SK-N-SH (cell line): ENCODE results near the gene ACSS2. TPM values are rescaled to one million over a fixed set of nuclear protein-coding genes. Genes with fewer than 3 reads are reported as not detected.

Experiments
- CTCF ChIA-PET: fragments of 300-600, 350-600 bp; formaldehyde crosslinking; extraction: SDS; loops from one replicate; lab custom pipeline; 2021; lab: Yijun Ruan, JAX
- POLR2A ChIA-PET: fragments of 350-600 bp; sonication (Branson Sonifier 250); formaldehyde crosslinking; extraction: SDS; loops from one replicate; lab custom pipeline; 2020; ENCODE audit warnings: antibody characterized with exemption, inconsistent platforms; lab: Yijun Ruan, JAX
- DNase-seq: peaks from one replicate; pipeline ENCODE4 v3.0.0; 2012
- H2AFZ ChIP-seq: fragments of 200-600 bp; sonication (generic); 2 replicates; pipeline ENCODE4 v1.8.1; 2016; ENCODE audit warnings: antibody characterized with exemption, mild to moderate bottlenecking, low read depth
- H3F3A ChIP-seq: fragments of 200-600 bp; sonication (generic); replicated peaks from 2 replicates; pipeline ENCODE3; 2016; ENCODE audit warnings: antibody characterized with exemption, mild to moderate bottlenecking; ENCODE audit not compliant: insufficient read depth
- H3K27ac ChIP-seq, 2 experiments: fragments of 200-500 bp in 1 of 2; fragments of 200-600 bp in 1 of 2; sonication (Bioruptor generic) in 1 of 2; sonication (generic), shearing (Covaris generic) in 1 of 2; 2 replicates each; pipeline versions ENCODE4 v1.5.1 to v1.6.1; 2014 to 2016; ENCODE audit warnings: low read depth in 2 of 2, inconsistent platforms in 1 of 2, low read length in 1 of 2, mild to moderate bottlenecking in 1 of 2, mixed read lengths in 1 of 2
- H3K27me3 ChIP-seq: fragments of 200-600 bp; sonication (generic), shearing (Covaris generic); 2 replicates; pipeline ENCODE4 v1.6.1; 2016; ENCODE audit warnings: mixed run types; ENCODE audit not compliant: insufficient read depth
- H3K36me3 ChIP-seq, 2 experiments: fragments of 200-500 bp in 1 of 2; fragments of 200-600 bp in 1 of 2; sonication (Bioruptor generic) in 1 of 2; sonication (generic) in 1 of 2; replicated peaks in 1 of 2; 2 replicates each; pipeline versions ENCODE3 to v1.5.1; 2014 to 2016; ENCODE audit warnings: low read length in 1 of 2, mild to moderate bottlenecking in 1 of 2; ENCODE audit not compliant: insufficient read depth in 2 of 2, control insufficient read depth in 1 of 2
- H3K4me1 ChIP-seq, 2 experiments: fragments of 200-500 bp in 1 of 2; fragments of 200-600 bp in 1 of 2; sonication (Bioruptor generic) in 1 of 2; sonication (generic), shearing (Covaris generic) in 1 of 2; 2 replicates each; pipeline versions ENCODE4 v1.5.1 to v1.6.1; 2014 to 2016; ENCODE audit warnings: low read depth in 1 of 2, low read length in 1 of 2, mixed run types in 1 of 2; ENCODE audit not compliant: insufficient read depth in 2 of 2, control insufficient read depth in 1 of 2
- H3K4me2 ChIP-seq: fragments of 200-600 bp; sonication (generic), shearing (Covaris generic); 2 replicates; pipeline ENCODE4 v1.6.1; 2017; ENCODE audit warnings: mixed run types
- H3K4me3 ChIP-seq, 2 experiments: fragments of 200-500 bp in 1 of 2; fragments of 200-600 bp in 1 of 2; sonication (Bioruptor generic) in 1 of 2; sonication (generic), shearing (Covaris generic) in 1 of 2; 2 replicates each; pipeline versions ENCODE4 v1.5.1 to v1.8.1; 2014 to 2016; ENCODE audit warnings: low read depth in 2 of 2, inconsistent platforms in 1 of 2, low read length in 1 of 2, mild to moderate bottlenecking in 1 of 2, mixed read lengths in 1 of 2, moderate library complexity in 1 of 2
- H3K79me2 ChIP-seq: fragments of 200-600 bp; sonication (generic); 2 replicates; pipeline ENCODE4 v1.8.1; 2017; ENCODE audit warnings: mild to moderate bottlenecking; ENCODE audit not compliant: insufficient read depth
- H3K9ac ChIP-seq: fragments of 200-600 bp; sonication (generic); 2 replicates; pipeline ENCODE4 v1.6.1; 2017; ENCODE audit warnings: mixed run types
- H3K9me2 ChIP-seq: fragments of 200-600 bp; sonication (generic); 2 replicates; pipeline ENCODE4 v1.6.1; 2017; ENCODE audit warnings: mixed run types
- H3K9me3 ChIP-seq: fragments of 200-600 bp; sonication (generic); 2 replicates; pipeline ENCODE4 v1.6.1; 2017; ENCODE audit warnings: mixed run types, mild to moderate bottlenecking, moderate library complexity
- H4K20me1 ChIP-seq: fragments of 200-600 bp; sonication (generic); 2 replicates; pipeline ENCODE4 v1.6.1; 2017; ENCODE audit warnings: mild to moderate bottlenecking, mixed run types; ENCODE audit not compliant: insufficient read depth
- CHD2 ChIP-seq: fragments of 150-350 bp; IDR thresholded peaks from 2 replicates; pipeline ENCODE4 v1.6.1; 2018; ENCODE audit warnings: low read length; ENCODE audit not compliant: partially characterized antibody
- ELF1 ChIP-seq: IDR thresholded peaks from 2 replicates; pipeline ENCODE4 v1.4.0; 2012
- FOSL2 ChIP-seq: IDR thresholded peaks from 2 replicates; pipeline ENCODE4 v1.4.0; 2012; ENCODE audit warnings: low read depth, mild to moderate bottlenecking, moderate library complexity, borderline replicate concordance
- FOXJ3 ChIP-seq: sonication (generic); formaldehyde crosslinking; IDR thresholded peaks from 2 replicates; pipeline ENCODE4 v1.5.1; 2020; ENCODE audit warnings: mild to moderate bottlenecking, missing genetic modification reagents
- JUND ChIP-seq: IDR thresholded peaks from 2 replicates; pipeline ENCODE4 v1.4.0; 2012
- MXI1 ChIP-seq: IDR thresholded peaks from 2 replicates; pipeline ENCODE4 v1.6.1; 2012; ENCODE audit warnings: mild to moderate bottlenecking, low read depth, low read length, improper control_type of control experiment
- NFIC ChIP-seq: IDR thresholded peaks from 2 replicates; pipeline ENCODE4 v1.4.0; 2012; ENCODE audit warnings: borderline replicate concordance
- NRF1 ChIP-seq: IDR thresholded peaks from 2 replicates; pipeline ENCODE4 v1.6.1; 2012; ENCODE audit warnings: low read depth, mild to moderate bottlenecking, low read length
- POLR2AphosphoS5 ChIP-seq: IDR thresholded peaks from 2 replicates; pipeline ENCODE4 v1.6.1; 2012; ENCODE audit warnings: low read depth, low read length
- RAD21 ChIP-seq: IDR thresholded peaks from 2 replicates; pipeline ENCODE4 v1.6.1; 2012; ENCODE audit warnings: mild to moderate bottlenecking, low read length
- SMC3 ChIP-seq: IDR thresholded peaks from 2 replicates; pipeline ENCODE4 v1.6.1; 2012; ENCODE audit warnings: low read depth, low read length, improper control_type of control experiment
- TAF1 ChIP-seq: IDR thresholded peaks from 2 replicates; pipeline ENCODE4 v1.6.1; 2012; ENCODE audit warnings: low read depth, mild to moderate bottlenecking, low read length, moderate library complexity, borderline replicate concordance
- TCF12 ChIP-seq: IDR thresholded peaks from 2 replicates; pipeline ENCODE4 v1.4.0; 2012
- WGBS: methylation state at CpG from one replicate; pipeline ENCODE4 v1.1.6; 2017; ENCODE audit warnings: low lambda C conversion rate; 5-methylcytosine and 5-hydroxymethylcytosine counted together
- polyA plus RNA-seq, 3 experiments: library from polyadenylated mRNA; depleted of rRNA; stranded (reverse); fragments of >200 nt; gene quantifications; 2 replicates each; pipeline ENCODE4 v1.2.3, GENCODE V29; 2012
- TF ChIP-seq, protein P1 (sequence below): IDR thresholded peaks from 2 replicates; pipeline ENCODE4 v1.4.0; 2012; ENCODE audit warnings: low read depth, borderline replicate concordance
- TF ChIP-seq, protein P2 (sequence below): fragments of 200-600 bp; sonication (generic); IDR thresholded peaks from 2 replicates; pipeline ENCODE4 v1.6.1; 2017; ENCODE audit warnings: antibody characterized with exemption, mild to moderate bottlenecking, moderate library complexity
- TF ChIP-seq, protein P3 (sequence below): fragments of 150-350 bp; IDR thresholded peaks from 2 replicates; pipeline ENCODE4 v1.6.1; 2017; ENCODE audit warnings: antibody characterized with exemption, low read length, low read depth, borderline replicate concordance
- TF ChIP-seq, protein P4 (sequence below): IDR thresholded peaks from 2 replicates; pipeline ENCODE4 v1.6.1; 2012; ENCODE audit warnings: mild to moderate bottlenecking, low read depth, low read length, moderate library complexity

ACSS2 gene
- polyA plus RNA-seq, 1 of the 3 experiments (the other 2 are of a cell fraction), result 25.5 TPM

DNA sequence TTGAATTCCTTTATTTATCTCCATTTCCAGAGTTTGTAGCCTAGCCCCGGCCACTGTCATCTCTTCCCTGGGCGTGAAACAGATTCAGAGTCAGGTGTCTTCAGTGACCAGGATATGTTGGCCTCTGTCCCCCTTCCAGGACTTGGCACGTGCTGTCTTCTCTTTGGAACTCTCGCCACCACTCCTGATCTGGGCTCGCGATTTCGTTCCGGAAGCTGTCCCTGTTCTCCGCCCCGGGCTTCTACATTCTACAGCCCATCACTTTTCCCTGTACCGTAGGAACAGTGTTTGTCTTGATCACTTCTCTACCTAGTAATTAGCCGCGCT is 78.5 kb downstream of the ACSS2 start:
- H3F3A ChIP-seq, result no peaks in the 10 kb centered on the region
- CTCF ChIA-PET, result interaction anchor here (1.4 to 4.5 kb wide), 3 partner anchors 74 to 86 kb away, joined by 5 to 61 read pairs (median 5); partner anchors contain the start of gene GGT7
- no peaks in the 10 kb centered on the region for H3K9me3 ChIP-seq
- H3K9me2 ChIP-seq, result no peaks in the 10 kb centered on the region
- peak overlapping the region; percentile 80 for H3K9ac ChIP-seq
- WGBS, result 21% methylated on average over 13 of the region's 13 CpGs
- peaks cover 28% of the 10 kb centered on the region; the same call in 1 of the 2 replicates for H3K79me2 ChIP-seq
- H2AFZ ChIP-seq, result peak overlapping the region; percentile 95
- no peaks in the 10 kb centered on the region for H3K27me3 ChIP-seq
- peak overlapping the region; percentile 84 to 95 for H3K27ac ChIP-seq
- H3K4me2 ChIP-seq, result peak overlapping the region; percentile 81
- no peaks in the 10 kb centered on the region for H4K20me1 ChIP-seq
- peak; percentile 59 for DNase-seq
- H3K36me3 ChIP-seq, result peaks cover 9 to 15% of the 10 kb centered on the region in 2 experiments
- peaks cover 10 to 15% of the 10 kb centered on the region in 2 experiments; a peak in 3 of 4 replicates for H3K4me1 ChIP-seq
- POLR2A ChIA-PET, result interaction anchor here (0.5 to 2.1 kb wide), 4 partner anchors 14 to 82 kb away, joined by 3 to 8 read pairs (median 4); partner anchors contain the start of gene GGT7
- TF ChIP-seq, protein P1, sequence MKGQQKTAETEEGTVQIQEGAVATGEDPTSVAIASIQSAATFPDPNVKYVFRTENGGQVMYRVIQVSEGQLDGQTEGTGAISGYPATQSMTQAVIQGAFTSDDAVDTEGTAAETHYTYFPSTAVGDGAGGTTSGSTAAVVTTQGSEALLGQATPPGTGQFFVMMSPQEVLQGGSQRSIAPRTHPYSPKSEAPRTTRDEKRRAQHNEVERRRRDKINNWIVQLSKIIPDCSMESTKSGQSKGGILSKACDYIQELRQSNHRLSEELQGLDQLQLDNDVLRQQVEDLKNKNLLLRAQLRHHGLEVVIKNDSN, result no peak
- TF ChIP-seq NRF1 (no peak), POLR2AphosphoS5 (no peak), MXI1 (peak; percentile 42; the same call in 1 of the 2 replicates), NFIC (no peak)
- TF ChIP-seq, all 33 proteins: peak for 1
- H3K4me3 ChIP-seq, result peak overlapping the region; percentile 67 to 70

DNA sequence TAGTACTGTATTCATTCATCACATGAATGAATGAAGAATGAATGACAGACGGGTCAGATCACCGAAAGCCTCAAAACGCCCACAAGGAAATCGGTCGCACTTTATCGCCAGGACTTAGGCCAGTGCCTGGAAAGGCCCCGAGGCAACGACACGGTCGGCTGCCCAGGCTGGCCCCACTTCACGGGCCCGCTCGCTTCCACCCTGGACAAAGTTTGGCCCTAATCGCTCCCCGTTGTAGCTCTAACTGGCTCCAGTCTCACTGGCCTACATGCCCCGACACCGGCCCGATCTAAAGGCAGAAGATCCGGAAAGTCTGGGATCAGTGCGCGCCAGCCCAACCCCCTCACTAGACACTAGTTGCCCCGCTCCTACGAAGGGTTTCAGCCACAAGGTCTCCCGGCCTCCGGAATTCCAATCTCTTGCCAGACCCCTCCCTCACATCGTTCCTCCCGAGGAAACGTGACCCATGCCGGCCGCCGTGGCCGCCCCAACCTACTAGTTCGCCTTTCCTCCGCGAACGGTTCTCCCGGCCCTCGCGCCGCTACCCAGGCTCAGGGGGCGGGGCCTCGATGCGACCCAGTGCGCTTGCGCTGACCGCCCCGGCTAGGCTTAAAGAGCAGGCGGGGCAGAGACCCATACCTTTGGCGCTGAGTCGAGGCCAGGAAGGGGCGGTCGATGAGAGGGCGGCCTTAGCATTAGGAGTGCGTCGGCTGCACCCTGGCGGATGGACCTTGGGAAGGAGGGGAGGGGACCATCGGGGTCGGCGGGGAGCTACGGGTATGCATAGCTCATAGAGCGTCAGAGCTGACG is 79.0 kb downstream of the ACSS2 start, which contains the start of the genes GSS and MYH7B:
Gene GSS (minus strand): TSS at position 576 of the 810 bp plus-strand sequence. CDS start 3,954 bp downstream, outside the sequence.
Gene MYH7B (plus strand): TSS at position 638 of the 810 bp plus-strand sequence. CDS start 22,138 bp downstream, outside the sequence.
- H4K20me1 ChIP-seq, result no peaks in the 10 kb centered on the region
- WGBS, result under 1% methylated on average over 43 of the region's 62 CpGs
- H3K4me3 ChIP-seq, result peak within 1 kb of the TSS; percentile 67 to 70
- H3K27me3 ChIP-seq, result no peaks in the 10 kb centered on the region
- POLR2A ChIA-PET, result interaction anchor here (0.5 to 2.1 kb wide), 6 partner anchors 13 to 83 kb away, joined by 3 to 8 read pairs (median 4); partner anchors contain the start of genes ACSS2 and GGT7
- CTCF ChIA-PET, result interaction anchor here (0.6 to 4.5 kb wide), 13 partner anchors 15 to 190 kb away, joined by 3 to 61 read pairs (median 4); partner anchors contain the start of gene GGT7
- H3K79me2 ChIP-seq, result peaks cover 28% of the 10 kb centered on the region; the same call in 1 of the 2 replicates
- H3K4me2 ChIP-seq, result peak within 1 kb of the TSS; percentile 81
- H3K27ac ChIP-seq, result peak within 1 kb of the TSS; percentile 84 to 95
- no peaks in the 10 kb centered on the region for H3F3A ChIP-seq
- peaks cover 9 to 11% of the 10 kb centered on the region in 2 experiments for H3K36me3 ChIP-seq
- H3K9me2 ChIP-seq, result no peaks in the 10 kb centered on the region
- peak; percentile 96 for DNase-seq
- peak within 1 kb of the TSS; percentile 95 for H2AFZ ChIP-seq
- H3K9ac ChIP-seq, result peak within 1 kb of the TSS; percentile 80
- peaks cover 11 to 15% of the 10 kb centered on the region in 2 experiments; a peak in 3 of 4 replicates for H3K4me1 ChIP-seq
- no peaks in the 10 kb centered on the region for H3K9me3 ChIP-seq
- TF ChIP-seq FOSL2 (0 out of 2 replicates have a peak, but pooled peaks have one; percentile 5), TCF12 (no peak), SMC3 (peak; percentile 70), RAD21 (peak; percentile 77), ELF1 (peak; percentile 54; the same call in 1 of the 2 replicates), CHD2 (peak; percentile 90), TAF1 (peak; percentile 97), JUND (no peak), FOXJ3 (CRISPR knock-in tag) (peak; percentile 16; the same call in 1 of the 2 replicates)
- TF ChIP-seq, protein P2, sequence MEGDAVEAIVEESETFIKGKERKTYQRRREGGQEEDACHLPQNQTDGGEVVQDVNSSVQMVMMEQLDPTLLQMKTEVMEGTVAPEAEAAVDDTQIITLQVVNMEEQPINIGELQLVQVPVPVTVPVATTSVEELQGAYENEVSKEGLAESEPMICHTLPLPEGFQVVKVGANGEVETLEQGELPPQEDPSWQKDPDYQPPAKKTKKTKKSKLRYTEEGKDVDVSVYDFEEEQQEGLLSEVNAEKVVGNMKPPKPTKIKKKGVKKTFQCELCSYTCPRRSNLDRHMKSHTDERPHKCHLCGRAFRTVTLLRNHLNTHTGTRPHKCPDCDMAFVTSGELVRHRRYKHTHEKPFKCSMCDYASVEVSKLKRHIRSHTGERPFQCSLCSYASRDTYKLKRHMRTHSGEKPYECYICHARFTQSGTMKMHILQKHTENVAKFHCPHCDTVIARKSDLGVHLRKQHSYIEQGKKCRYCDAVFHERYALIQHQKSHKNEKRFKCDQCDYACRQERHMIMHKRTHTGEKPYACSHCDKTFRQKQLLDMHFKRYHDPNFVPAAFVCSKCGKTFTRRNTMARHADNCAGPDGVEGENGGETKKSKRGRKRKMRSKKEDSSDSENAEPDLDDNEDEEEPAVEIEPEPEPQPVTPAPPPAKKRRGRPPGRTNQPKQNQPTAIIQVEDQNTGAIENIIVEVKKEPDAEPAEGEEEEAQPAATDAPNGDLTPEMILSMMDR, result peak; percentile 61
- TF ChIP-seq, protein P3, sequence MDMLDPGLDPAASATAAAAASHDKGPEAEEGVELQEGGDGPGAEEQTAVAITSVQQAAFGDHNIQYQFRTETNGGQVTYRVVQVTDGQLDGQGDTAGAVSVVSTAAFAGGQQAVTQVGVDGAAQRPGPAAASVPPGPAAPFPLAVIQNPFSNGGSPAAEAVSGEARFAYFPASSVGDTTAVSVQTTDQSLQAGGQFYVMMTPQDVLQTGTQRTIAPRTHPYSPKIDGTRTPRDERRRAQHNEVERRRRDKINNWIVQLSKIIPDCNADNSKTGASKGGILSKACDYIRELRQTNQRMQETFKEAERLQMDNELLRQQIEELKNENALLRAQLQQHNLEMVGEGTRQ, result no peak
- TF ChIP-seq, protein P4, sequence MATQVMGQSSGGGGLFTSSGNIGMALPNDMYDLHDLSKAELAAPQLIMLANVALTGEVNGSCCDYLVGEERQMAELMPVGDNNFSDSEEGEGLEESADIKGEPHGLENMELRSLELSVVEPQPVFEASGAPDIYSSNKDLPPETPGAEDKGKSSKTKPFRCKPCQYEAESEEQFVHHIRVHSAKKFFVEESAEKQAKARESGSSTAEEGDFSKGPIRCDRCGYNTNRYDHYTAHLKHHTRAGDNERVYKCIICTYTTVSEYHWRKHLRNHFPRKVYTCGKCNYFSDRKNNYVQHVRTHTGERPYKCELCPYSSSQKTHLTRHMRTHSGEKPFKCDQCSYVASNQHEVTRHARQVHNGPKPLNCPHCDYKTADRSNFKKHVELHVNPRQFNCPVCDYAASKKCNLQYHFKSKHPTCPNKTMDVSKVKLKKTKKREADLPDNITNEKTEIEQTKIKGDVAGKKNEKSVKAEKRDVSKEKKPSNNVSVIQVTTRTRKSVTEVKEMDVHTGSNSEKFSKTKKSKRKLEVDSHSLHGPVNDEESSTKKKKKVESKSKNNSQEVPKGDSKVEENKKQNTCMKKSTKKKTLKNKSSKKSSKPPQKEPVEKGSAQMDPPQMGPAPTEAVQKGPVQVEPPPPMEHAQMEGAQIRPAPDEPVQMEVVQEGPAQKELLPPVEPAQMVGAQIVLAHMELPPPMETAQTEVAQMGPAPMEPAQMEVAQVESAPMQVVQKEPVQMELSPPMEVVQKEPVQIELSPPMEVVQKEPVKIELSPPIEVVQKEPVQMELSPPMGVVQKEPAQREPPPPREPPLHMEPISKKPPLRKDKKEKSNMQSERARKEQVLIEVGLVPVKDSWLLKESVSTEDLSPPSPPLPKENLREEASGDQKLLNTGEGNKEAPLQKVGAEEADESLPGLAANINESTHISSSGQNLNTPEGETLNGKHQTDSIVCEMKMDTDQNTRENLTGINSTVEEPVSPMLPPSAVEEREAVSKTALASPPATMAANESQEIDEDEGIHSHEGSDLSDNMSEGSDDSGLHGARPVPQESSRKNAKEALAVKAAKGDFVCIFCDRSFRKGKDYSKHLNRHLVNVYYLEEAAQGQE, result peak; percentile 77
